Smooth muscle cell (in vitro differentiated cells): ENCODE measurements around the gene FXYD6. TPM values are rescaled to one million over a fixed set of nuclear protein-coding genes. Genes with fewer than 3 reads are reported as not detected.

ENCODE experiments used
- DNase-seq: peaks from one replicate; lab custom pipeline; 2025; ENCODE audit not compliant: unreplicated experiment; lab: John Stamatoyannopoulos, UW
- H2AFZ ChIP-seq: fragments of 200-600 bp; sonication (generic); 2 replicates; pipeline ENCODE4 v1.6.0; 2016; ENCODE audit warnings: antibody characterized with exemption, low read depth, mild to moderate bottlenecking
- H3F3A ChIP-seq: fragments of 200-600 bp; sonication (generic); 2 replicates; pipeline ENCODE4 v1.6.0; 2017; ENCODE audit warnings: antibody characterized with exemption, low read depth
- H3K27ac ChIP-seq: fragments of 200-600 bp; sonication (generic); 2 replicates; pipeline ENCODE4 v1.5.1; 2016; ENCODE audit warnings: low read depth, mild to moderate bottlenecking
- H3K27me3 ChIP-seq: fragments of 200-600 bp; sonication (generic); 2 replicates; pipeline ENCODE4 v1.6.1; 2016; ENCODE audit warnings: low read depth, mild to moderate bottlenecking
- H3K36me3 ChIP-seq: fragments of 200-600 bp; sonication (generic); 2 replicates; pipeline ENCODE4 v1.5.1; 2016; ENCODE audit warnings: low read depth
- H3K4me1 ChIP-seq: fragments of 200-600 bp; sonication (generic); 2 replicates; pipeline ENCODE4 v1.5.1; 2016; ENCODE audit warnings: low read depth
- H3K4me2 ChIP-seq: fragments of 200-600 bp; sonication (generic); 2 replicates; pipeline ENCODE4 v1.6.0; 2016; ENCODE audit warnings: mild to moderate bottlenecking
- H3K4me3 ChIP-seq: fragments of 200-600 bp; sonication (generic); 2 replicates; pipeline ENCODE4 v1.5.1; 2016; ENCODE audit warnings: mild to moderate bottlenecking
- H3K79me2 ChIP-seq: fragments of 200-600 bp; sonication (generic); 2 replicates; pipeline ENCODE4 v1.6.0; 2016; ENCODE audit warnings: low read depth, mild to moderate bottlenecking
- H3K9ac ChIP-seq: fragments of 200-600 bp; sonication (generic); 2 replicates; pipeline ENCODE4 v1.6.0; 2016; ENCODE audit warnings: low read depth
- H3K9me3 ChIP-seq: fragments of 200-600 bp; sonication (generic); replicated peaks from 2 replicates; pipeline ENCODE4 v1.5.1; 2016; ENCODE audit warnings: low read depth
- H4K20me1 ChIP-seq: fragments of 200-600 bp; sonication (generic); 2 replicates; pipeline ENCODE4 v1.6.0; 2016; ENCODE audit warnings: low read depth
- WGBS: methylation state at CpG from one replicate; pipeline ENCODE4 v1.1.7; 2016; ENCODE audit warnings: low lambda C conversion rate; 5-methylcytosine and 5-hydroxymethylcytosine counted together
- polyA plus RNA-seq: library from polyadenylated mRNA; unstranded; fragments of >200 nt; fragmentation: Nextera tagmentation; extraction: Ambion mirVana; gene quantifications from 2 replicates; pipeline ENCODE4 v1.2.1, GENCODE V29; 2016
- total RNA-seq: library from RNA; depleted of rRNA; stranded (reverse); fragments of >200 nt; gene quantifications from 2 replicates; pipeline ENCODE4 v1.2.3, GENCODE V29; 2014
- TF ChIP-seq, protein P1 (sequence below): fragments of 200-600 bp; sonication (generic); IDR thresholded peaks from 2 replicates; pipeline ENCODE4 v1.5.1; 2017; ENCODE audit warnings: borderline replicate concordance, mild to moderate bottlenecking, antibody characterized with exemption; ENCODE audit not compliant: insufficient read depth, poor library complexity, severe bottlenecking

FXYD6 gene
- total and polyA plus RNA-seq, 2 experiments from 2014 or later: 27.7 to 84.5 TPM

DNA sequence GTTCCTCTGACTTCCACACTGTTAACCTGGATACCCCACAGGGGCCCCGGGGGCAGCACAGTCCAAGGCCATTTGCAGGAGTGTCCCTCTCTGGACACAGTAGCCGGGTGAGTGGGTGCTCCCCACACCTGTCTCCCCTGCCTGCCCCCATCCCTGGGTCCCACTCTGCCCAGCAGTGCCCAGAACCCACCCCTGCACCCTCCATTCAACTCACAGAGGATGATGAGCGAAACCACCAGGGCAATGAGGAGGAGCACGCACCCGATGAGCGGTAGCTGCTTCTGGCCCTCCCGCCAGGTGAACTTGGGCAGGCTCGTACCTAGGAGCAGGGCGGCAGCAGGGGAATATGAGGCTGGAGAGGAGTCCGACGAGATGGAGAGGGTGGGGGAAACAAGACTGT, 40.5 kb upstream of the FXYD6 start:
- 95% methylated on average over 11 of the region's 11 CpGs for WGBS
- H4K20me1 ChIP-seq: no peaks in the 10 kb centered on the region
- no peak overlapping the region for H3K27ac ChIP-seq
- H3K79me2 ChIP-seq: no peaks in the 10 kb centered on the region
- no peaks in the 10 kb centered on the region for H3K4me1 ChIP-seq
- no peak overlapping the region for H2AFZ ChIP-seq
- TF ChIP-seq, protein P1, sequence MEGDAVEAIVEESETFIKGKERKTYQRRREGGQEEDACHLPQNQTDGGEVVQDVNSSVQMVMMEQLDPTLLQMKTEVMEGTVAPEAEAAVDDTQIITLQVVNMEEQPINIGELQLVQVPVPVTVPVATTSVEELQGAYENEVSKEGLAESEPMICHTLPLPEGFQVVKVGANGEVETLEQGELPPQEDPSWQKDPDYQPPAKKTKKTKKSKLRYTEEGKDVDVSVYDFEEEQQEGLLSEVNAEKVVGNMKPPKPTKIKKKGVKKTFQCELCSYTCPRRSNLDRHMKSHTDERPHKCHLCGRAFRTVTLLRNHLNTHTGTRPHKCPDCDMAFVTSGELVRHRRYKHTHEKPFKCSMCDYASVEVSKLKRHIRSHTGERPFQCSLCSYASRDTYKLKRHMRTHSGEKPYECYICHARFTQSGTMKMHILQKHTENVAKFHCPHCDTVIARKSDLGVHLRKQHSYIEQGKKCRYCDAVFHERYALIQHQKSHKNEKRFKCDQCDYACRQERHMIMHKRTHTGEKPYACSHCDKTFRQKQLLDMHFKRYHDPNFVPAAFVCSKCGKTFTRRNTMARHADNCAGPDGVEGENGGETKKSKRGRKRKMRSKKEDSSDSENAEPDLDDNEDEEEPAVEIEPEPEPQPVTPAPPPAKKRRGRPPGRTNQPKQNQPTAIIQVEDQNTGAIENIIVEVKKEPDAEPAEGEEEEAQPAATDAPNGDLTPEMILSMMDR: no peak
- no peaks in the 10 kb centered on the region for H3K27me3 ChIP-seq
- H3K36me3 ChIP-seq: no peaks in the 10 kb centered on the region
- H3K9ac ChIP-seq: no peak overlapping the region
- no peak for DNase-seq
- no peak overlapping the region for H3K4me2 ChIP-seq
- no peaks in the 10 kb centered on the region for H3F3A ChIP-seq
- H3K9me3 ChIP-seq: no peaks in the 10 kb centered on the region
- no peak overlapping the region for H3K4me3 ChIP-seq

GRCh38 chr11:117915672-117916235, 39.3 kb upstream of the FXYD6 start:
- Histone ChIP-seq H4K20me1 (no peaks in the 10 kb centered on the region), H3K9me3 (no peaks in the 10 kb centered on the region), H3K4me2 (no peak overlapping the region), H3K27me3 (no peaks in the 10 kb centered on the region), H3F3A (no peaks in the 10 kb centered on the region), H3K4me3 (no peak overlapping the region), H2AFZ (no peak overlapping the region), H3K27ac (no peak overlapping the region), H3K9ac (no peak overlapping the region), H3K36me3 (no peaks in the 10 kb centered on the region), H3K79me2 (no peaks in the 10 kb centered on the region), H3K4me1 (no peaks in the 10 kb centered on the region)
- WGBS: 93% methylated on average over 9 of the region's 9 CpGs
- TF ChIP-seq, protein P1: no peak
- DNase-seq: no peak

DNA sequence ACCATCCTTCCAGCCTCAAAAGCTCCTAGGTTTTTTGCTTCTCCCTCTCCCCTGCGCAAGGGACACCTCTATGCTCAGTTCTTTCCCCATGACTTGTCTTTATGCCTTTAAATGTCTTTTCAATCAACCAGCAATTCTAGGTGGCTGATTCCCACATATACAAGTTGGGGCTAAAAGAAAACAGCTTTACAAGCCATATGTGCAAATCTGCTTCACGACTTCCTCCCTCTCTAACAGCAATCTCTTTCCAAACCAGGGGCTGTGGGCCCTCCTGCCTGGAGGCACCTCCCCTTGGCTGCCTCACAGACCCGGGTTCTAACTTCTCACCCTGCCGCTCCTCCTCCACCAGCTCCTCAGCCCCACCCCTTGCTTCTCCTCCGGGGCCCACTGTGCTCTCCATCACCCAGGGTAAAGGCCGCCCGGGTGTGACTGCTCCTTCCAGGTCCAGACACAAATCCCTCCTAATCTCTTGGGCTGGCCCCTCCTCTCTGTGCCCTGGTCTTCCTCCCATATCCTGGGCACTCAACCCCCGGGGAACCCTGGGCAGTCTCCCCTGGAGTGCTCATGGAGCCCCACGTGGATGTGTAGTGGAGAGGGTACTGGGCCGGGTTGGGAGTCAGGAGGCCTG, 38.6 kb upstream of the FXYD6 start:
- no peaks in the 10 kb centered on the region for H4K20me1 ChIP-seq
- no peak for DNase-seq
- H3K36me3 ChIP-seq: no peaks in the 10 kb centered on the region
- no peaks in the 10 kb centered on the region for H3K9me3 ChIP-seq
- H3K79me2 ChIP-seq: no peaks in the 10 kb centered on the region
- 51% methylated on average over 10 of the region's 10 CpGs for WGBS
- TF ChIP-seq, protein P1: no peak
- H3K27me3 ChIP-seq: no peaks in the 10 kb centered on the region
- H3K4me2 ChIP-seq: no peak overlapping the region
- no peaks in the 10 kb centered on the region for H3K4me1 ChIP-seq
- H3F3A ChIP-seq: no peaks in the 10 kb centered on the region
- no peak overlapping the region for H3K4me3 ChIP-seq
- no peak overlapping the region for H3K27ac ChIP-seq
- H3K9ac ChIP-seq: no peak overlapping the region
- H2AFZ ChIP-seq: no peak overlapping the region

DNA sequence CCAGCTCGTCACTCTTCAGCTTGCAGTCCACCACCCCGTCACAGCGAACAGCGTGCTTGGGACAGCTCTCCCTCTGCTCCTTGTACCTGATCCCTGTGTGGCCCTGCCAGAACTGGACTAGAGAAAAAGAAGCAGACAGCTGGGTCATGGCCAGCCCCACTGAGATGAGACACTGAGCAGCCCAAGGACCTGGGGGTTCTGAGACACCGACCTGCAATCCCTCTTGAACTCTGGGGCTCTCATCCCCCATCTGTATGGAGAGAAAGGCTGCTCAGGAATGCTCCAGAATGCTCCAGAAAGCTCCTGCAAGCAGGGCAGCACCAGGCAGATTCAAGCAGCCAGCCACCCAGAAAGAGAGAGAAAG, 37.9 kb upstream of the FXYD6 start:
- no peak overlapping the region for H3K9ac ChIP-seq
- H3K27me3 ChIP-seq: no peaks in the 10 kb centered on the region
- no peak overlapping the region for H3K27ac ChIP-seq
- no peaks in the 10 kb centered on the region for H3F3A ChIP-seq
- H3K4me1 ChIP-seq: no peaks in the 10 kb centered on the region
- no peak for DNase-seq
- TF ChIP-seq, protein P1: no peak
- H3K4me3 ChIP-seq: no peak overlapping the region
- 92% methylated on average over 5 of the region's 5 CpGs for WGBS
- H4K20me1 ChIP-seq: no peaks in the 10 kb centered on the region
- H3K4me2 ChIP-seq: no peak overlapping the region
- no peaks in the 10 kb centered on the region for H3K36me3 ChIP-seq
- H3K79me2 ChIP-seq: no peaks in the 10 kb centered on the region
- no peaks in the 10 kb centered on the region for H3K9me3 ChIP-seq
- H2AFZ ChIP-seq: no peak overlapping the region
